Colonic mucosa (tissue), 4 donors: Measurements from ENCODE around the gene SUFU. TPM values are rescaled to one million over a fixed set of nuclear protein-coding genes. Genes with fewer than 3 reads are reported as not detected.

Experiments
- DNase-seq: peaks from one replicate; pipeline ENCODE4 v3.0.0-alpha.2; 2020
- H3K27ac ChIP-seq: fragments of 200-600 bp; one replicate; pipeline ENCODE4 v1.8.0; 2021
- H3K27me3 ChIP-seq: fragments of 200-600 bp; one replicate; pipeline ENCODE4 v1.8.0; 2021
- H3K36me3 ChIP-seq: fragments of 200-600 bp; one replicate; pipeline ENCODE4 v1.8.0; 2021
- H3K4me1 ChIP-seq: fragments of 200-600 bp; one replicate; pipeline ENCODE4 v1.8.0; 2021; ENCODE audit warnings: mild to moderate bottlenecking
- H3K4me3 ChIP-seq: fragments of 200-600 bp; one replicate; pipeline ENCODE4 v1.8.0; 2021
- H3K9ac ChIP-seq, 2 donors: one replicate each; pipeline ENCODE4 v1.7.0; 2013; ENCODE audit warnings: control low read depth in 2 of 2, low read depth in 2 of 2, low read length in 2 of 2
- H3K9me3 ChIP-seq: fragments of 200-600 bp; one replicate; pipeline ENCODE4 v1.8.0; 2021
- intact Hi-C: fragments of 100-400 bp; cut with DNase I; formaldehyde crosslinking; loops from one replicate; pipeline ENCODE4 v1.14.1; 2022
- total RNA-seq, 2 donors: library from RNA; stranded (reverse); fragmentation: NEBNext Ultra II Directional in 1 of 2; extraction: Animal tissue kit (Norgen Biotek cat#: 25700) in 1 of 2; gene quantifications; one replicate each; pipeline ENCODE4 v1.2.1, GENCODE V29; 2021
- TF ChIP-seq, protein P1 (sequence below): fragments of 200-600 bp; IDR thresholded peaks from one replicate; pipeline ENCODE4 v1.8.0; 2022; ENCODE audit warnings: antibody characterized with exemption, mild to moderate bottlenecking
- donor health status: healthy.
- donor health status: DM: no; HTN: no; CAD: no.
- donor health status: DM: no; HTN: no; CAD: no.

SUFU gene
- total RNA-seq, 2 donors from 2014 or later = 7.6 to 8.6 TPM

DNA sequence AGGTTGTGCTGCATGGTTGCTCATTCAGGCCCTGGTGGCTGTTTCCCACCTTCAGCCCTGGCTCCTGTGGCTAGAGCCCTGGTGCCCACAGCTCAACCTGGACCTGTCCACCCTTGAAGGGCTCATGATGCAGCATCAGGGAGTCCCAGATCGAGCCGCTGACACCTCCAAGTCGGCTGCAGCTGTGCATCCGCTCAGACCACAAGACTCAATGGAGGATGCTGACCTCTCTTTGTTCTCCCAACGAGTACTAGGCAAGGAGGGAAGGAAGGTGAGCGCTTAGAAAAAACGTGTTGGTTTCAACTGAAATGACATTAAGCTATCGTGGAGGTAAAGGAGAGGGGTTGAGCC is 43.0 kb upstream of the SUFU start:
- DNase-seq = no peak
- Histone ChIP-seq H3K9me3 (no peaks in the 10 kb centered on the region), H3K27ac (no peak overlapping the region), H3K9ac (peak overlapping the region in 1 of 2 donors; percentile 70), H3K4me3 (peak overlapping the region; percentile 43), H3K27me3 (no peaks in the 10 kb centered on the region), H3K4me1 (peaks cover 12% of the 10 kb centered on the region), H3K36me3 (no peaks in the 10 kb centered on the region)
- intact Hi-C loops = no loop called here
- TF ChIP-seq, protein P1, sequence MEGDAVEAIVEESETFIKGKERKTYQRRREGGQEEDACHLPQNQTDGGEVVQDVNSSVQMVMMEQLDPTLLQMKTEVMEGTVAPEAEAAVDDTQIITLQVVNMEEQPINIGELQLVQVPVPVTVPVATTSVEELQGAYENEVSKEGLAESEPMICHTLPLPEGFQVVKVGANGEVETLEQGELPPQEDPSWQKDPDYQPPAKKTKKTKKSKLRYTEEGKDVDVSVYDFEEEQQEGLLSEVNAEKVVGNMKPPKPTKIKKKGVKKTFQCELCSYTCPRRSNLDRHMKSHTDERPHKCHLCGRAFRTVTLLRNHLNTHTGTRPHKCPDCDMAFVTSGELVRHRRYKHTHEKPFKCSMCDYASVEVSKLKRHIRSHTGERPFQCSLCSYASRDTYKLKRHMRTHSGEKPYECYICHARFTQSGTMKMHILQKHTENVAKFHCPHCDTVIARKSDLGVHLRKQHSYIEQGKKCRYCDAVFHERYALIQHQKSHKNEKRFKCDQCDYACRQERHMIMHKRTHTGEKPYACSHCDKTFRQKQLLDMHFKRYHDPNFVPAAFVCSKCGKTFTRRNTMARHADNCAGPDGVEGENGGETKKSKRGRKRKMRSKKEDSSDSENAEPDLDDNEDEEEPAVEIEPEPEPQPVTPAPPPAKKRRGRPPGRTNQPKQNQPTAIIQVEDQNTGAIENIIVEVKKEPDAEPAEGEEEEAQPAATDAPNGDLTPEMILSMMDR = no peak

DNA sequence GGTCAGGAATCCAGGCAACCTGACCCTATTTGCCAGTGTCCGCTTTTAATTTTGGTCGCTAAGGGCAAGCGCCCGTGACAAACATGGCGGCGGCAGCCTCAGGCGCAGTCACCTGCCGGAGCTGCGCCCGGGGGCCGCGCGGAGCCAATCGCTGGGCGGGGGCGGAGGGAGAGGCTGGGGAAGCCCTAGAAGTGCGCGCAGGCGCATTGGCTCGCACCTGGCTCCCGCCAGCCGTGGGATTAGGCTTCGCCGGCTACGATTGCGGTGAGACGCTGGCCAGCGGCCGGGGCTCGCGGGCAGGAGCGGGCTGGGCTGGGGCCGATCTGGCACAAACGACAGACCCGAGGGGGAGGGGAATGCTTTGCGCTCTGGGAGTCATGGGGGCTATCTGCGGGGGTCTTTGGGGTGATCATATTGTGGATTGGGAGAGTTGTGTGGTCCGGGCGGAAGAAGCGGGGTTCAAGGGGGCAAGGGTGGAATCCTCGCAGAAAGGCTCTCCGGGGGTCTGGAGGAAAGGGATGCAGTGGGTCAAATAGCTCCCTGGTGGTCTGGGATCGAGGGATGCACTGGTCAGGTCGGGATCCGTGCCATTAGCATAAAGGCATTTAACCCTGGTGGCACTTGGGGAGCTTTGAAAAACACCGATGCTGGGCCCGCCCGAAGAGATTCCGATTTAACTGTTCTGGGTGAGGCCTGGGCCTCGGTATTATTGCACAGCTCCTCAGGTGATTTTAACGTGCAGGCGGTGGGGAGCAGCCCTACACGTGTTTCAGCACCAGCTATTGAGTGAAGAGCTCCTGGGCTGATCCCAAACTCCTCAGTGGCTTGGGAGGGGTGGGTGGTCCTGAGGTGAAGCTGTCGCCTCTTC is 42.4 kb upstream of the SUFU start:
- H3K36me3 ChIP-seq = no peaks in the 10 kb centered on the region
- H3K27me3 ChIP-seq = no peaks in the 10 kb centered on the region
- peak; percentile 95 for DNase-seq
- peaks cover 12% of the 10 kb centered on the region for H3K4me1 ChIP-seq
- no peaks in the 10 kb centered on the region for H3K9me3 ChIP-seq
- intact Hi-C loops = no loop called here
- peak overlapping the region; percentile 43 for H3K4me3 ChIP-seq
- no peak overlapping the region for H3K27ac ChIP-seq
- TF ChIP-seq, protein P1 = no peak
- peak overlapping the region; percentile 64 to 70 for H3K9ac ChIP-seq

DNA sequence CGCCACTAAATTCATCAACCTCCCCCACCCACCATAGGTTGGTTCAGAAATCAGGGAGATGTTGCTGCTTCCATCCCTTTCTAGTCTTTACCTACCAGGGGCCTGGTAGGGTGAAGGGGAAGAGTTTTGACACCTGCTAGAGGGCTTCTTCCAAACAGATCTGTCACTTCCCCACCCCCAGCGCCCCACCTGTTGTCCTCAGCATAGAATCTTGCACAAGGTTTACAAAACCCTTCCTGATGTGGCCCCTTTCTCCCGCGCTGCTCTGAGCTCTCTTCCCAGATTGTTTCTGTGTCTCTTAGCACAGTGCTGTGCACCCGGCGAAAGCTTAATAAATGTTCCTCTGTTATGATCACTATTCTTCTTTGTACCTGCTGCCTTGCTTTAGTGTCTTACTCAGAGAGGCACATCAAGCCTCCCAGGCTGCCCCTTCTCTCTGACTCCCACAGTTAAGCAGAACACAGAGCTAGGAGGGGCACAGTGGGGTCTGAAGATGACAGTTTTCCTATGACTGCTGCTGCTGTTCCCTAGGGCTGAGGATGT is 41.2 kb upstream of the SUFU start:
- TF ChIP-seq, protein P1 = no peak
- DNase-seq = peak; percentile 34
- Histone ChIP-seq H3K9ac (no peak overlapping the region), H3K9me3 (no peaks in the 10 kb centered on the region), H3K4me1 (peaks cover 12% of the 10 kb centered on the region), H3K27ac (peak overlapping the region; percentile 20), H3K27me3 (no peaks in the 10 kb centered on the region), H3K36me3 (no peaks in the 10 kb centered on the region), H3K4me3 (peak overlapping the region; percentile 8)
- intact Hi-C loops = no loop called here

DNA sequence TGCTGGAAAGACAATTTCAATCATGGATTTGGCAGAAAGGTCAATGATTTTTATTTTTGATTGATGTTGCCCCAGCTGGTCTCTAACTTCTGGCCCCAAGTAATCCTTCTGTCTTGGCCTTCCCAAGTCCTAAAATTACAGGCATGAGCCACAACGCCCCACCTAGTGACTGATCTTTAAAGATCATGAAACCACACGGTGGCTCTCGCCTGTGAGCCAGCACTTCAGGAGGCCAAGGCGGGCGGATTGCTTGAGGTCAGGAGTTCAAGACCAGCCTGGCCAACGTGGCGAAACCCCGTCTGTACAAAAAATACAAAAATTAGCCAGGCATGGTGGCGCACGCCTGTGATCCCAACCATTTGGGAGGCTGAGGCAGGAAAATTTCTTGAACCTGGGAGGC is 39.8 kb upstream of the SUFU start:
- no peak overlapping the region for H3K4me3 ChIP-seq
- no peak overlapping the region for H3K27ac ChIP-seq
- H3K4me1 ChIP-seq = peaks cover 12% of the 10 kb centered on the region
- H3K9me3 ChIP-seq = no peaks in the 10 kb centered on the region
- H3K36me3 ChIP-seq = no peaks in the 10 kb centered on the region
- H3K9ac ChIP-seq = no peak overlapping the region
- DNase-seq = no peak
- intact Hi-C loops = no loop called here
- TF ChIP-seq, protein P1 = no peak
- H3K27me3 ChIP-seq = no peaks in the 10 kb centered on the region

DNA sequence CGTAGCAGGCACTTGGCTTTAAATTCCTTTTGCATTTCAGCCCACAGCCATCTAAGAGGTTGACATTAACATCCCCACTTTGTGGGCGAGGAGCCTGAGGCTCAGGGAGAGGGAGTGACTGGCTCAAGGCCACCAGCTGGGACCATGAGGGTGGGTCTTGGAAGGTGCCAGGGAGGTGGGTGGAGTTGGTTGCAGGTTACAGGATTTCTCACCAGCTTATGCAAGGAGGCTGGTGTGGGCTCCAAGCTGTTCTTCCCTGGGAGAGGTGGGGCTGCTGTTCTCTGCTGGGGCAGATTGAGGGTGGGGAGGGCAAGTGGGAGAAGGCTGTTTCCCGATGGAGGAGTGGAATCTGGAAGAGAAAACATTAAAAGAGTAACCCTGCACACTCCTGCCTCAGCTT is 38.3 kb upstream of the SUFU start:
- Histone ChIP-seq H3K36me3 (no peaks in the 10 kb centered on the region), H3K27me3 (no peaks in the 10 kb centered on the region), H3K4me1 (peaks cover 12% of the 10 kb centered on the region), H3K9me3 (no peaks in the 10 kb centered on the region), H3K27ac (no peak overlapping the region), H3K9ac (no peak overlapping the region), H3K4me3 (no peak overlapping the region)
- TF ChIP-seq, protein P1 = no peak
- peak; percentile 49 for DNase-seq
- intact Hi-C loops = no loop called here
